Measurements from ENCODE around the gene JADE2. TPM values are rescaled to one million over a fixed set of nuclear protein-coding genes. Genes with fewer than 3 reads are reported as not detected.

The JADE2 gene
- total RNA-seq, 1 donor from 2014 or later: 13.5 TPM

- no peak for TF ChIP-seq CTCF (IDR thresholded peaks at IDR 0.05; ENCODE audit: insufficient read depth, low read length, poor library complexity, severe bottlenecking)
- no peak for DNase-seq (ENCODE audit: low read depth)
- Histone ChIP-seq H3K27me3 (ENCODE audit: control insufficient read depth, insufficient read depth, low read length) (no peaks in the 10 kb centered on the region), H3K36me3 (ENCODE audit: control insufficient read depth, insufficient read depth, low read length) (no peaks in the 10 kb centered on the region), H3K4me3 (ENCODE audit: low read depth, low read length) (no peak overlapping the region)
Measured at GRCh38 chr5:134585966-134586365, 60.5 kb downstream of the JADE2 start.

DNA sequence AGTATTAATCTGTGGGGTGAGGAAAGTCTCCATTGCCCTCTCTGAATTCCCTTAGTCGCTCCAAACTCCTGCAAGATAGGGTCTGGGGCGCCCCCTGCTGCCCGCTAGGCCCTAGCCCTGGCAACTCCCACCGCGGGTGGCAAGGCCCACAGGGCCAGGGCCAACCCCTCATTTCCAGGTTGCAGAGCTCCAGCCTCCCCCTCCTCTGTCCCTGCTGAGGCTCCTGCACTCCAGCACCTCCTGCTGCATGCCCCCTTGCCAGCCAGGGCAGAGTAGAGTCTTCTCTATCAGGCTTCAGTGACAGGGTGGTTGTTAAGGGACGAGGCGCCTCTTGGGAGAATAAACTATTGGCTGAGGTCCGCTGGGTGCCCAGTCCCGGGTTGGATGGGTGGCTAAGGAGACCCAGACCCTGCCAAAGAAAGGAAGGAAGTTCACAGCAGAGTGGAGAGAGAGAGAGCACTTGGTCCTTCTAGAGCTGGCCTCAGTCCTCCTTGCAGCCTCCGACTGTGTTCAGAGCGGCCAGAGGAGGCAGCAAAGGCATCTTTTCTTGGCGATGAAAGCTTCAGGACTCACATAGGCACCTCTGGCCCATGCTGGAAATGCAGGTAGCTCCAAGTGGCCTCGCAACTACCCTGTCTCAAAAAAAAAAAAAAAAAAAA is 61.5 kb downstream of the JADE2 start:
- DNase-seq (ENCODE audit: low read depth): no peak
- no peaks in the 10 kb centered on the region for H3K36me3 ChIP-seq (ENCODE audit: control insufficient read depth, insufficient read depth, low read length)
- peak; percentile 92 for TF ChIP-seq CTCF (IDR thresholded peaks at IDR 0.05; ENCODE audit: insufficient read depth, low read length, poor library complexity, severe bottlenecking)
- H3K4me3 ChIP-seq (ENCODE audit: low read depth, low read length): no peak overlapping the region
- no peaks in the 10 kb centered on the region for H3K27me3 ChIP-seq (ENCODE audit: control insufficient read depth, insufficient read depth, low read length)

- Histone ChIP-seq H3K36me3 (ENCODE audit: control insufficient read depth, insufficient read depth, low read length) (no peaks in the 10 kb centered on the region), H3K27me3 (ENCODE audit: control insufficient read depth, insufficient read depth, low read length) (no peaks in the 10 kb centered on the region), H3K4me3 (ENCODE audit: low read depth, low read length) (no peak overlapping the region)
- no peak for TF ChIP-seq CTCF (IDR thresholded peaks at IDR 0.05; ENCODE audit: insufficient read depth, low read length, poor library complexity, severe bottlenecking)
- no peak for DNase-seq (ENCODE audit: low read depth)
Measured at GRCh38 chr5:134590992-134591659, 65.7 kb downstream of the JADE2 start.

- TF ChIP-seq CTCF (IDR thresholded peaks at IDR 0.05; ENCODE audit: insufficient read depth, low read length, poor library complexity, severe bottlenecking): no peak
- Histone ChIP-seq H3K4me3 (ENCODE audit: low read depth, low read length) (no peak overlapping the region), H3K36me3 (ENCODE audit: control insufficient read depth, insufficient read depth, low read length) (no peaks in the 10 kb centered on the region), H3K27me3 (ENCODE audit: control insufficient read depth, insufficient read depth, low read length) (no peaks in the 10 kb centered on the region)
- DNase-seq (ENCODE audit: low read depth): no peak
Measured at GRCh38 chr5:134592141-134592746, 66.8 kb downstream of the JADE2 start.

DNA sequence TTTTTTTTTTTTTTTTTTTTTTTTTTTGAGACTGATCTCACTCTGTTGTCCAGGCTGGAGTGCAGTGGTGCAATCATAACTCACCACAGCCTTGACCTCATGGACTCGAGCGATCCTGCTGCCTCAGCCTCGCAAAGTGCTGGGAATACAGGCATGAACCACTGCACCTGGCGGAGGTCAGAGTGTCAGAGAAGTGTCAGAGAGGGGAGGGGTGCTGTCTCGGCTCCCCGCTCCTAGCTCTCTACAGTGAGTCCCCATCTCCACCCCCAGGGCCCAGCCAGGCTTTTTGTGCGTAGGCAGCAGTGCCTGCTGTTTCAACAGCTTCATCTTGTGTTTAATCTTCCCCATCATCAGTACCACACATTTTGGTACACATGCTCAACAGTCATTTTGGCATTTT is 68.9 kb downstream of the JADE2 start:
- no peaks in the 10 kb centered on the region for H3K27me3 ChIP-seq (ENCODE audit: control insufficient read depth, insufficient read depth, low read length)
- TF ChIP-seq CTCF (IDR thresholded peaks at IDR 0.05; ENCODE audit: insufficient read depth, low read length, poor library complexity, severe bottlenecking): no peak

More for the DNA sequence above, 68.9 kb downstream of the JADE2 start:
- no peaks in the 10 kb centered on the region for H3K36me3 ChIP-seq (ENCODE audit: control insufficient read depth, insufficient read depth, low read length)
- no peak overlapping the region for H3K4me3 ChIP-seq (ENCODE audit: low read depth, low read length)
- DNase-seq (ENCODE audit: low read depth): no peak

Data from kidney epithelial cell (primary cell).